HCT116 (cell line): Measurements from ENCODE around the gene CAPN10. TPM values are rescaled to one million over a fixed set of nuclear protein-coding genes. Genes with fewer than 3 reads are reported as not detected.

ENCODE experiments used
- ATAC-seq: fragments of 200-7000 bp; cut with Tn5 transposase; 2 replicates; pipeline ENCODE4 v1.9.1; 2020; ENCODE audit warnings: mild to moderate bottlenecking, moderate library complexity
- BruUV-seq: library from RNA; stranded (reverse); fragments of 400-500 nt; replicated peaks from 2 replicates; lab custom pipeline; 2021; lab: Mats Ljungman, UMichigan
- CTCF ChIA-PET: fragments of 300-600 bp; sonication (Branson Sonifier 250); formaldehyde crosslinking; loops from one replicate; lab custom pipeline; 2021; ENCODE audit warnings: antibody characterized with exemption; lab: Charles Lee
- POLR2A ChIA-PET: fragments of 300-600, 350-600 bp; sonication (Branson Sonifier 250); formaldehyde crosslinking; loops from one replicate; lab custom pipeline; 2021; ENCODE audit warnings: antibody characterized with exemption; lab: Charles Lee
- RAD21 ChIA-PET, 2 experiments: fragments of 300-600 bp; sonication (Branson Sonifier 250); formaldehyde crosslinking; loops; one replicate each; lab custom pipeline; 2023; ENCODE audit warnings: low total read pairs in 2 of 2; ENCODE audit not compliant: uncharacterized antibody in 2 of 2, unreplicated experiment in 2 of 2, low non-redundant PET in 1 of 2; lab: Charles Lee
- DNase-seq: peaks from one replicate; pipeline ENCODE4 v3.0.0-alpha.2; 2010; ENCODE audit warnings: low read depth, low spot score
- H2AFZ ChIP-seq: fragments of 200-600 bp; shearing (Covaris generic), sonication (generic); 2 replicates; pipeline ENCODE4 v1.6.1; 2017; ENCODE audit warnings: low read depth, mixed run types, mixed read lengths, antibody characterized with exemption, low read length; ENCODE audit not compliant: poor library complexity, severe bottlenecking
- H3K27ac ChIP-seq: 2 replicates; pipeline ENCODE4 v1.5.1; 2012; ENCODE audit warnings: low read depth, low read length
- H3K27me3 ChIP-seq: fragments of 200-600 bp; sonication (generic); 2 replicates; pipeline ENCODE4 v1.6.1; 2016; ENCODE audit warnings: mixed run types, low read length, mixed read lengths; ENCODE audit not compliant: insufficient read depth
- H3K36me3 ChIP-seq, 2 experiments: fragments of 200-500 bp in 1 of 2; fragments of 200-600 bp in 1 of 2; sonication (Bioruptor generic) in 1 of 2; sonication (generic) in 1 of 2; 2 replicates each; pipeline versions ENCODE4 v1.5.1 to v1.6.1; 2014 to 2016; ENCODE audit warnings: low read length in 2 of 2, inconsistent platforms in 1 of 2, mixed read lengths in 1 of 2, mixed run types in 1 of 2; ENCODE audit not compliant: insufficient read depth in 2 of 2, control insufficient read depth in 1 of 2
- H3K4me1 ChIP-seq, 2 experiments: fragments of 200-600 bp in 1 of 2; sonication (generic) in 1 of 2; 2 replicates each; pipeline versions ENCODE4 v1.5.1 to v1.6.1; 2012 to 2017; ENCODE audit warnings: low read length in 2 of 2, inconsistent platforms in 1 of 2, mild to moderate bottlenecking in 1 of 2, mixed read lengths in 1 of 2, mixed run types in 1 of 2, moderate library complexity in 1 of 2; ENCODE audit not compliant: insufficient read depth in 2 of 2, control insufficient read depth in 1 of 2
- H3K4me2 ChIP-seq: fragments of 200-600 bp; sonication (generic); 2 replicates; pipeline ENCODE4 v1.6.1; 2017; ENCODE audit warnings: mixed run types, low read length, mixed read lengths
- H3K4me3 ChIP-seq, 2 experiments: fragments of 200-600 bp in 1 of 2; sonication (generic) in 1 of 2; replicated peaks in 1 of 2; 2 replicates each; pipeline ENCODE4 v1.5.1; 2011 to 2016; ENCODE audit warnings: low read length in 2 of 2, control low read depth in 1 of 2, low read depth in 1 of 2, mild to moderate bottlenecking in 1 of 2, mixed read lengths in 1 of 2, mixed run types in 1 of 2
- H3K79me2 ChIP-seq: fragments of 200-600 bp; sonication (generic); 2 replicates; pipeline ENCODE4 v1.6.1; 2017; ENCODE audit warnings: mild to moderate bottlenecking, mixed run types, low read length, moderate library complexity, mixed read lengths; ENCODE audit not compliant: insufficient read depth
- H3K9ac ChIP-seq: fragments of 200-600 bp; sonication (generic); 2 replicates; pipeline ENCODE4 v1.6.1; 2016; ENCODE audit warnings: low read length, mixed read lengths
- H3K9me2 ChIP-seq: fragments of 200-600 bp; sonication (generic), shearing (Covaris generic); 2 replicates; pipeline ENCODE4 v1.6.1; 2017; ENCODE audit warnings: mixed run types, mild to moderate bottlenecking, moderate library complexity; ENCODE audit not compliant: insufficient read depth
- H3K9me3 ChIP-seq, 2 experiments: fragments of 200-500 bp in 1 of 2; fragments of 200-600 bp in 1 of 2; sonication (Bioruptor generic) in 1 of 2; sonication (generic) in 1 of 2; 2 replicates each; pipeline ENCODE4 v1.6.1; 2014 to 2017; ENCODE audit warnings: low read length in 2 of 2, mixed read lengths in 2 of 2, inconsistent platforms in 1 of 2, low read depth in 1 of 2, mild to moderate bottlenecking in 1 of 2, mixed run types in 1 of 2, moderate library complexity in 1 of 2; ENCODE audit not compliant: control insufficient read depth in 1 of 2, insufficient read depth in 1 of 2
- H4K20me1 ChIP-seq: fragments of 200-600 bp; sonication (generic), shearing (Covaris generic); 2 replicates; pipeline ENCODE4 v1.6.1; 2017; ENCODE audit warnings: mixed run types, mild to moderate bottlenecking, moderate library complexity; ENCODE audit not compliant: insufficient read depth
- CBX3 ChIP-seq: IDR thresholded peaks from 2 replicates; pipeline ENCODE4 v1.6.1; 2012; ENCODE audit warnings: low read depth
- CEBPB ChIP-seq: IDR thresholded peaks from 2 replicates; pipeline ENCODE4 v1.6.1; 2012; ENCODE audit warnings: low read depth
- ELF1 ChIP-seq: IDR thresholded peaks from 2 replicates; pipeline ENCODE4 v1.6.1; 2012; ENCODE audit warnings: low read depth, borderline replicate concordance
- EZH2phosphoT487 ChIP-seq: fragments of 200-600 bp; IDR thresholded peaks from 2 replicates; pipeline ENCODE4 v1.6.1; 2018; ENCODE audit warnings: antibody characterized with exemption, borderline replicate concordance
- FOSL1 ChIP-seq: IDR thresholded peaks from 2 replicates; pipeline ENCODE4 v1.6.1; 2012; ENCODE audit warnings: low read depth
- POLR2A ChIP-seq: IDR thresholded peaks from 2 replicates; pipeline ENCODE4 v1.7.0; 2011; ENCODE audit warnings: borderline replicate concordance; ENCODE audit not compliant: insufficient read depth, insufficient read length; ENCODE audit errors: extremely low read depth
- SIN3A ChIP-seq: IDR thresholded peaks from 2 replicates; pipeline ENCODE4 v1.6.1; 2012; ENCODE audit warnings: low read depth
- SRF ChIP-seq: IDR thresholded peaks from 2 replicates; pipeline ENCODE4 v1.6.1; 2012; ENCODE audit warnings: low read depth
- TCF7L2 ChIP-seq: IDR thresholded peaks from 2 replicates; pipeline ENCODE4 v1.7.0; 2011; ENCODE audit warnings: borderline replicate concordance, inconsistent platforms; ENCODE audit not compliant: insufficient read depth, insufficient read length; ENCODE audit errors: extremely low read depth
- ZFX ChIP-seq: fragments of 450-650 bp; IDR thresholded peaks from 2 replicates; pipeline ENCODE4 v1.6.1; 2017
- intact Hi-C: fragments of 100-400 bp; cut with micrococcal nuclease; formaldehyde crosslinking; loops from 2 replicates; pipeline ENCODE4 v1.10.0; 2022
- total RNA-seq: library from RNA; stranded (reverse); gene quantifications from one replicate; pipeline ENCODE4 v1.2.1, GENCODE V29; 2021; ENCODE audit not compliant: unreplicated experiment
- TF ChIP-seq, protein P1 (sequence below): IDR thresholded peaks from 2 replicates; pipeline ENCODE4 v1.6.1; 2011; ENCODE audit warnings: mild to moderate bottlenecking, low read length, moderate library complexity; ENCODE audit not compliant: insufficient replicate concordance; ENCODE audit errors: extremely low read depth
- TF ChIP-seq, protein P2 (sequence below): IDR thresholded peaks from 2 replicates; pipeline ENCODE4 v1.6.1; 2012
- TF ChIP-seq, protein P3 (sequence below), 3 experiments: fragments of 200-600 bp in 1 of 3; sonication (generic) in 1 of 3; IDR thresholded peaks in 2 of 3; conservative IDR thresholded peaks in 1 of 3; 2 replicates each; pipeline ENCODE4 v1.5.1; 2012 to 2017; ENCODE audit warnings: low read depth in 2 of 3, low read length in 2 of 3, antibody characterized with exemption in 1 of 3, borderline replicate concordance in 1 of 3, control low read depth in 1 of 3, mild to moderate bottlenecking in 1 of 3, mixed read lengths in 1 of 3, mixed run types in 1 of 3, moderate library complexity in 1 of 3; ENCODE audit not compliant: insufficient read depth in 1 of 3

The CAPN10 gene
- total RNA-seq, 1 experiment from 2014 or later: 40.7 TPM

DNA sequence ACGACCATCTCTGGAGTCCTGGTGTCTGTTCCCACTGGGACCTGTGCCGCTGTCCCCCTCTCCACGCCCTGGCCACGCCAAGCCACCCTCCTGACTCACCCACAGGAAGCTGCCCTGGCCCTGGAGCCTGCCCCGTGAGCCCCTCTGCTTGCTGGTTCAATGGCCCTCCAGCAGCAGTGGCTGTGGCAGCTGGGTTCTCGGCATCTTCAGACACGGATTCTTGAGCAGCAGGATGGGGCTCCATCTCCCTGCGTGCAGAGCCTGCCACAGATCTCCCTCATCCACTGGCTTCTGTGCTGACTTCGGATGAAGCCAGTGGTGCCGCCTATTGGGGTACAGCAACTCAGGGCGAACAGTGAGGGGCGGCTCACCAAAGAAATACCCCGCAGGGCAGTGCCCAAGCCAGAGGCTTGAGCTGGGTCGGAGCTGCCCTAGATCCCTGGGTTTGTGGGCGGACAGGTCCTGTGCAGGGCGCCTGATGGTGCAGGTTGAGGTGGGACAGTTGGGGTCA, 14.0 kb downstream of the CAPN10 start (continued):
- TF ChIP-seq, protein P1, sequence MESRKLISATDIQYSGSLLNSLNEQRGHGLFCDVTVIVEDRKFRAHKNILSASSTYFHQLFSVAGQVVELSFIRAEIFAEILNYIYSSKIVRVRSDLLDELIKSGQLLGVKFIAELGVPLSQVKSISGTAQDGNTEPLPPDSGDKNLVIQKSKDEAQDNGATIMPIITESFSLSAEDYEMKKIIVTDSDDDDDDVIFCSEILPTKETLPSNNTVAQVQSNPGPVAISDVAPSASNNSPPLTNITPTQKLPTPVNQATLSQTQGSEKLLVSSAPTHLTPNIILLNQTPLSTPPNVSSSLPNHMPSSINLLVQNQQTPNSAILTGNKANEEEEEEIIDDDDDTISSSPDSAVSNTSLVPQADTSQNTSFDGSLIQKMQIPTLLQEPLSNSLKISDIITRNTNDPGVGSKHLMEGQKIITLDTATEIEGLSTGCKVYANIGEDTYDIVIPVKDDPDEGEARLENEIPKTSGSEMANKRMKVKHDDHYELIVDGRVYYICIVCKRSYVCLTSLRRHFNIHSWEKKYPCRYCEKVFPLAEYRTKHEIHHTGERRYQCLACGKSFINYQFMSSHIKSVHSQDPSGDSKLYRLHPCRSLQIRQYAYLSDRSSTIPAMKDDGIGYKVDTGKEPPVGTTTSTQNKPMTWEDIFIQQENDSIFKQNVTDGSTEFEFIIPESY: no peak
- TF ChIP-seq EZH2phosphoT487 (no peak), POLR2A (no peak), ZFX (no peak), CBX3 (no peak), SIN3A (no peak)
- TF ChIP-seq, all 23 proteins: peak for 0

DNA sequence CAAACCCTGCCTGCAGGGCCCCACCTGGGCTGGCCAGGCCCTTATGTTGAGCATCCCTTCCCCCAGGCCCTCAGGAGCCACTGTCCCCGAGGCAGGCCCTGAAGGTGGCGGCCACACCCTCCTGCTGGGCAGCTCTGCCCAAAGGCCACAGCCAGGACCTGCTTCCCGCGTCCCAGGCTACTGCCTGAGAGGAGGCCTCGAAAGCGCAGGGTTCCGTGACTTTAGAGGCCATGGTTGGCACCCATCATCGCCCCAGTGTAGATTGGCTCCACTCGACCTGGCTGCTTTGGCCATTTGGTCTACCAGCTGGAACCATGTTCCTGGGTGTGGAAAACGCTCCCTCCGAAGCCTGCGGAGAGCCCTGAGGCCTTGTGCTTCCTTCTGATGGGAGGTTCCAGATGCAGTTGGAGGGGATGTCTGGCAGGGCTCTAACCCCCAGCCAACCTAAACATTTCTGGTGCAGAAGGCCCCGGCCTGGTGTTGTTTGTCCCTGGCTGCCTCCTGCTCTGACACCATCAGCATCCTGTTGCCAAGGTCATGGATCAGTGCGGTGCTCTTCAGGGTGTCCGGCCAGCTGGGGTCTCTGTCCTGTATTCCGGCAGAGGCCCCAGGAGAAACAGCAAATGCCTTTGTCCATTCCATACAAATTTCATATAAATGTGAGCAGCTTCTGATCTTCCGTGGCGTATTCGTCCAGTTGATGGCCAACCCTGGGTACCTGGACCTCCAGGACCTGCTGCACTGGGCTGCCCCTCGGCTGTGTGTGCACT, 14.7 kb downstream of the CAPN10 start:
- Histone ChIP-seq H3K36me3 (no peaks in the 10 kb centered on the region; a peak in 1 of 4 replicates), H3K9ac (no peak overlapping the region), H2AFZ (no peak overlapping the region), H4K20me1 (no peaks in the 10 kb centered on the region), H3K27ac (no peak overlapping the region), H3K27me3 (no peaks in the 10 kb centered on the region), H3K9me3 (no peaks in the 10 kb centered on the region), H3K4me1 (peaks cover 8 to 25% of the 10 kb centered on the region in 2 experiments; a peak in 3 of 4 replicates), H3K4me3 (no peak overlapping the region), H3K9me2 (no peaks in the 10 kb centered on the region), H3K79me2 (no peaks in the 10 kb centered on the region), H3K4me2 (no peak overlapping the region)
- ChIA-PET RAD21 (no interaction called here), CTCF (interaction anchor here (1.4 kb wide), 1 partner anchor 15 kb away, joined by 3 read pairs; the partner anchor contains the start of gene CAPN10), POLR2A (no interaction called here)
- BruUV-seq: no TSS peak
- ATAC-seq: no peak
- no peak for TF ChIP-seq SRF
- no peak for TF ChIP-seq ZFX
- TF ChIP-seq FOSL1: no peak
- no peak for TF ChIP-seq TCF7L2
- TF ChIP-seq, protein P2, sequence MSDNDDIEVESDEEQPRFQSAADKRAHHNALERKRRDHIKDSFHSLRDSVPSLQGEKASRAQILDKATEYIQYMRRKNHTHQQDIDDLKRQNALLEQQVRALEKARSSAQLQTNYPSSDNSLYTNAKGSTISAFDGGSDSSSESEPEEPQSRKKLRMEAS: no peak
- no peak for TF ChIP-seq ELF1
- TF ChIP-seq, protein P3, sequence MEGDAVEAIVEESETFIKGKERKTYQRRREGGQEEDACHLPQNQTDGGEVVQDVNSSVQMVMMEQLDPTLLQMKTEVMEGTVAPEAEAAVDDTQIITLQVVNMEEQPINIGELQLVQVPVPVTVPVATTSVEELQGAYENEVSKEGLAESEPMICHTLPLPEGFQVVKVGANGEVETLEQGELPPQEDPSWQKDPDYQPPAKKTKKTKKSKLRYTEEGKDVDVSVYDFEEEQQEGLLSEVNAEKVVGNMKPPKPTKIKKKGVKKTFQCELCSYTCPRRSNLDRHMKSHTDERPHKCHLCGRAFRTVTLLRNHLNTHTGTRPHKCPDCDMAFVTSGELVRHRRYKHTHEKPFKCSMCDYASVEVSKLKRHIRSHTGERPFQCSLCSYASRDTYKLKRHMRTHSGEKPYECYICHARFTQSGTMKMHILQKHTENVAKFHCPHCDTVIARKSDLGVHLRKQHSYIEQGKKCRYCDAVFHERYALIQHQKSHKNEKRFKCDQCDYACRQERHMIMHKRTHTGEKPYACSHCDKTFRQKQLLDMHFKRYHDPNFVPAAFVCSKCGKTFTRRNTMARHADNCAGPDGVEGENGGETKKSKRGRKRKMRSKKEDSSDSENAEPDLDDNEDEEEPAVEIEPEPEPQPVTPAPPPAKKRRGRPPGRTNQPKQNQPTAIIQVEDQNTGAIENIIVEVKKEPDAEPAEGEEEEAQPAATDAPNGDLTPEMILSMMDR (IDR thresholded peaks at IDR 0.05 in 2 of 3, conservative IDR thresholded peaks at IDR 0.05 in 1 of 3; ENCODE audit: borderline replicate concordance in 1 of 3, insufficient read depth in 1 of 3, low read depth in 2 of 3, low read length in 2 of 3): no peak
- TF ChIP-seq CEBPB: no peak
- TF ChIP-seq, protein P1: no peak
- intact Hi-C loops: no loop called here
- no peak for DNase-seq
